HFF-Myc (cell line): Measurements from ENCODE around the gene CHKA.

ENCODE experiments used
- DNase-seq: peaks from one replicate; pipeline ENCODE4 v3.0.0-alpha.2; 2011; ENCODE audit warnings: low read depth; ENCODE audit errors: extremely low read depth
- H3K4me3 ChIP-seq: replicated peaks from 2 replicates; pipeline ENCODE4 v1.5.1; 2011; ENCODE audit warnings: low read depth, mild to moderate bottlenecking, control low read depth, low read length
- TF ChIP-seq, protein P1 (sequence below): IDR thresholded peaks from 2 replicates; pipeline ENCODE4 v1.5.1; 2012; ENCODE audit warnings: mild to moderate bottlenecking, low read depth, low read length, control low read depth; ENCODE audit errors: missing control alignments

The CHKA gene

DNA sequence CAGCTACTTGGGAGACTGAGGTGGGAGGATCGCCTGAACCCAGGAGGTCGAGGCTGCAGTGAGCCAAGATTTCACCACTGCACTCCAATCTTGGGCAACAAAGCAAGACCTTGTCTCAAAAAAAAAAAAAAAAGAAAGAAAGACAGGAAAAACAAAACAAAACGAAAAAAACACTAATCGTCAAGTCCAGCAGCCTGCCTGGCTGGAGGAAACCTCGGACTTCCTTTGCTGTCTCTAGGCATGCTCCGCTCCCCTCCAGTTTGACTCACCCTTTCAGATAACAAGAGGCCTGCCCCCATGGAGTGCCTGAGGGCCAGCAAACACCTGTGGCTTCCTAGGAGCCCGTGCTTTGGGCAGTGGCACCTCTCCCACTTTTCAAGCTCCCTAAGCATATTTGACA, 28.8 kb upstream of the CHKA start:
- no peak overlapping the region for H3K4me3 ChIP-seq
- no peak for DNase-seq
- TF ChIP-seq, protein P1, sequence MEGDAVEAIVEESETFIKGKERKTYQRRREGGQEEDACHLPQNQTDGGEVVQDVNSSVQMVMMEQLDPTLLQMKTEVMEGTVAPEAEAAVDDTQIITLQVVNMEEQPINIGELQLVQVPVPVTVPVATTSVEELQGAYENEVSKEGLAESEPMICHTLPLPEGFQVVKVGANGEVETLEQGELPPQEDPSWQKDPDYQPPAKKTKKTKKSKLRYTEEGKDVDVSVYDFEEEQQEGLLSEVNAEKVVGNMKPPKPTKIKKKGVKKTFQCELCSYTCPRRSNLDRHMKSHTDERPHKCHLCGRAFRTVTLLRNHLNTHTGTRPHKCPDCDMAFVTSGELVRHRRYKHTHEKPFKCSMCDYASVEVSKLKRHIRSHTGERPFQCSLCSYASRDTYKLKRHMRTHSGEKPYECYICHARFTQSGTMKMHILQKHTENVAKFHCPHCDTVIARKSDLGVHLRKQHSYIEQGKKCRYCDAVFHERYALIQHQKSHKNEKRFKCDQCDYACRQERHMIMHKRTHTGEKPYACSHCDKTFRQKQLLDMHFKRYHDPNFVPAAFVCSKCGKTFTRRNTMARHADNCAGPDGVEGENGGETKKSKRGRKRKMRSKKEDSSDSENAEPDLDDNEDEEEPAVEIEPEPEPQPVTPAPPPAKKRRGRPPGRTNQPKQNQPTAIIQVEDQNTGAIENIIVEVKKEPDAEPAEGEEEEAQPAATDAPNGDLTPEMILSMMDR = no peak

DNA sequence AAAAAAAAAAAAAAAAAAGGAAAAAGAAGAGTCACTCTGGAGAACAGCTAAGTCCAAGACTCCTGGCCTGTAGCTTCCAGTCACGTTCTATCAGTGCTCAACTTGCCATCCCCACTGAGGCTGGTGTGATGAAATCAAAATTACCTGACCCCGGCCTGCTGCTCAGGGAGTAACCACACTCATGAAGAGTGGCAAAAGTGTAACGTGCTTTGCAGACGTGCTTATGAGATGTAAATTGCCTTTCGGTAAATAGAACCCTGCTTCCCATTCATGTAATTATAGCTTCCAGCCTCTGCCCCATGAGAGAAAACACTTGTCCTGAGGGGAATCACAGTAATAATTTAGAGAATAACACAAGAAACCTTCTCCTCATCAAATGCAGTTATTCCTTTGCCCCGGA, 28.2 kb upstream of the CHKA start:
- TF ChIP-seq, protein P1 = no peak
- H3K4me3 ChIP-seq = no peak overlapping the region
- no peak for DNase-seq

DNA sequence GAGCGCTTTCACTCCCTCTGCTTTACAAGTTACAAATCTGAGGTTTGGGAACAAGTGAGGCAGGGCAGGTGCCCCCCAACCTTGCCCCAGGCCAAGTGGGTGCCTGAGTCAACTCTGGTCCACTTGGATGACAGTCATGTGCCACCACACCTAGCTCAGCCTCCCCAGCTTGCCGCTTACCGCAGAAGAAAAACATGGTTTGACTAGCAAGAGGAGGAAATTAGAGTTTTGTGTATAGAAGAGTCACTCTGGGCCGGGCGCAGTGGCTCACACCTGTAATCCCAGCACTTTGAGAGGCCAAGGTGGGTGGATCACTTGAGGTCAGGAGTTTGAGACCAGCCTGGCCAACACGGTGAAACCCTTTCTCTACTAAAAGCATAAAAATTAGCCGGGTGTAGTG, 27.7 kb upstream of the CHKA start:
- TF ChIP-seq, protein P1 = no peak
- no peak for DNase-seq
- no peak overlapping the region for H3K4me3 ChIP-seq

DNA sequence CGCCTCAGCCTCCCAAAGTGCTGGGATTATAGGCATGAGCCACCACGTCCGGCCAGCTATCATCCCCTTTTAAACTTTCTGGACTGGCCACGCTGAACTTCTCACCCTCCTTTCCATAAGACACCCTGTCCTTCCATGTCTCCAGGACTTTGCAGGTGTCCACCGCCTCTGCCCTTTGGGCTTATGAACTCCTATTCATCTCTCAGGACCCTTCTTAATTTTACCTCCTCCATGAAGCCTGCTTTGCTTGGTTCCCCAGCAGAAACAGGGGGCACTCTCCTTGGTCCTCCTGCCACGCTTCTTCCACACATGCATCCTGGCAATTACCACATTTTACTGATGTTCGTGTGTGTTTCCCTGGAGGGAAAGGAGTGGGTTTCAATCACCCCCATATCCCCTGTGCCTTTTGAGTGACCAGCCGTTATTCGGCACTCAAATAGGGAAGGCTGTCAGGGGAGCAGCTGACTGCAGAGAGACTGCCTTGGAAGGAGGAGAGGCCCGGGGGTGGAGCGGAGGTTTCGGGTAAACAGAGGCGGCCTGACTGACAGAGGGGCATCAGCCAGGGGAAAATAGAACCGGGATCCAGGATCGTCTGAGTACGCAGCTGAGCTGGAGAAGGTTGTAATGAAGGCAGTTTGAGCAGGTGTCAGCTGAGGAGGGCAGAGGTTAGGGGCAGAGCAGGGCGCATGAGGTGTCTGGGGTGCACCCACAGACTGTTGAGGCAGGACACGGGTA, 27.1 kb upstream of the CHKA start:
- DNase-seq = no peak
- no peak overlapping the region for H3K4me3 ChIP-seq
- TF ChIP-seq, protein P1 = no peak

DNA sequence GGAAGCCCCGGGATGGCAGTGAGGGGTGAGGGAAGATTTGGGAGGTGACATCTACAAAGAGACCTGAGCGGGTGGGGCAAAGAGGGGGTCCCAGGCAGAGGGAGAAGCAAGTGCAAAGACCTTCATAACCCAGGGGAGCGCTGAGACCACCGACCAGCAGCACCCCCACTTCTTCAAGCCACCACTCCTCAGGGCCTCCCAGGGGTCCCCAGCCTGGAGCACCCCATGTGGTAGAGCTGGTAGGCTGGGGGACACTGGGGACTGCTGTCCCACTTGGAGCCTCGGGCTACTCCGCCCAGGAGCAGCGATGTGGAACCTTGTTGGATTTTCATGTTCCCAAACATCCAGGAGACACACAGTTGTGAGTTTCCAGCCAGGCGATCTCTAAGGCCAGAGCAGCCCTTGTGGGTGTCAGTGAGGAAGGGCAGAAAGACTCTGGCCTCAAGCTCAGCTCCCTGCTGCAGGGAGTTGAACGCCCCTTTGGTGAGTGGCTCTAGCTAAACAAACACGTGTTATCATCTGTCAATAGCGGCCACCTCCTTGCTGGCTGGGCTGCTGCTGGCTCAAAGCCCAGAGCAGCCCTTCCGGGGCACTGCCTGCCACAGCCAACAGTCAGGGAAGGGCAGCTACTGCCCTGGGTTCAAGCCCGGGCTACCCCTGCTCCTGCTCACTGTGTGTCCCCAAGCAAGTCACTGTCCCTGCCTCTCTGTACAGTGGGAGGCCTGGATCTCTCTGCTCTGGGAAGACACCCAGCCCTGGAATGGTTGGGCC, 25.7 kb upstream of the CHKA start:
- H3K4me3 ChIP-seq = no peak overlapping the region
- DNase-seq = no peak

DNA sequence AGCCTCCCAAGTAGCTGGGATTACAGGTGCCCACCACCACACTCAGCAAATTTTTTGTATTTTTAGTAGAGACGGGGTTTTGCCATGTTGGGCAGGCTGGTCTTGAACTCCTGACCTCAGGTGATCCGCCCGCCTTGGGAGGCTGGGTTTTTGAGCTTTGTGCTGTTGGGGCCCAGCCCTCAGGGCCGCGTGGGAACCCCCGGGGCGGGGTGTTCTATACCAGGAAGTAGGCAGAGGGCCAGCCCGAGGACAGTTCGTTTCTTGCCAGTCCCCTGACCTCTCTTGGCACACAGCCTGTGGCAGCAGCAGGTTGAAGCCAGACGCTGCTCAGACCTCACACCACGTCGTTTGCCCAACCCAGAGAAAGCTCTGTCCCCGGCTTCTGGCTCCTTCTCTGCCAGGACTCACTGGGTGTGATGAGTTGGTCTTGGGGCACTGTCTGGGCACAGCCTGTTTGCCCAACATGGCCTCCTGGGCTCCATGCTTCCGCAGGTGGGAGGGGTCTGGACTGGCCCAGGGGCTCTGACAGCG, 24.9 kb upstream of the CHKA start:
- DNase-seq = no peak
- TF ChIP-seq, protein P1 = no peak
- H3K4me3 ChIP-seq = no peak overlapping the region

More for the DNA sequence above, 25.7 kb upstream of the CHKA start:
- TF ChIP-seq, protein P1 = no peak
